Skeletal muscle cell (primary cell): ENCODE data around the gene ABHD1.
"Not testable (repeated sequence)": the region's sequence is repeated elsewhere in the genome, so short reads cannot be mapped to it uniquely, and the experiment has no call there.

Experiments used
- DNase-seq: peaks from one replicate; pipeline ENCODE4 v3.0.0-alpha.2; 2010; ENCODE audit warnings: low read depth
- H3K4me3 ChIP-seq: 2 replicates; pipeline ENCODE4 v1.5.1; 2011; ENCODE audit warnings: low read depth, mild to moderate bottlenecking, control low read depth, low read length, moderate library complexity

ABHD1 gene

GRCh38 chr2:27123302-27124150, at the start of gene ABHD1:
TSS of gene ABHD1 (plus strand) at chr2:27123815. CDS start at chr2:27123949, 134 bp downstream.
- no peak for DNase-seq
- H3K4me3 ChIP-seq: peak within 1 kb of the TSS; percentile 58

GRCh38 chr2:27074738-27075565, 48.7 kb upstream of the ABHD1 start:
- no peak for DNase-seq
- no peak overlapping the region for H3K4me3 ChIP-seq

- not testable (repeated sequence) for DNase-seq, H3K4me3 ChIP-seq
Observed at GRCh38 chr2:27075566-27075871, 48.1 kb upstream of the ABHD1 start.

GRCh38 chr2:27076323-27076722, 47.3 kb upstream of the ABHD1 start:
- no peak for DNase-seq
- H3K4me3 ChIP-seq: no peak overlapping the region

- no peak overlapping the region for H3K4me3 ChIP-seq
- no peak for DNase-seq
Observed at GRCh38 chr2:27077231-27077630, 46.4 kb upstream of the ABHD1 start.

- peak within 1 kb of the TSS; percentile 84 for H3K4me3 ChIP-seq
- DNase-seq: peak; percentile 83
Observed at GRCh38 chr2:27078267-27079194, 45.1 kb upstream of the ABHD1 start, which contains the start of gene EMILIN1. TSS of gene EMILIN1 (plus strand) at chr2:27078615. CDS start at chr2:27079066, 451 bp downstream.

- peak overlapping the region; percentile 84 for H3K4me3 ChIP-seq
- DNase-seq: no peak
Observed at GRCh38 chr2:27079233-27080139, 44.1 kb upstream of the ABHD1 start.

- DNase-seq: no peak
- H3K4me3 ChIP-seq: peak overlapping the region; percentile 84
Observed at GRCh38 chr2:27080140-27080469, 43.5 kb upstream of the ABHD1 start.

- DNase-seq: no peak
- peak overlapping the region; percentile 84 for H3K4me3 ChIP-seq
Observed at GRCh38 chr2:27080603-27080936, 43.0 kb upstream of the ABHD1 start.

- DNase-seq: no peak
- no peak overlapping the region for H3K4me3 ChIP-seq
Observed at GRCh38 chr2:27081984-27082772, 41.4 kb upstream of the ABHD1 start.

GRCh38 chr2:27082773-27083409, 40.7 kb upstream of the ABHD1 start:
- H3K4me3 ChIP-seq: no peak overlapping the region
- no peak for DNase-seq

GRCh38 chr2:27083410-27084296, 40.0 kb upstream of the ABHD1 start:
- DNase-seq: no peak
- no peak overlapping the region for H3K4me3 ChIP-seq

- H3K4me3 ChIP-seq: no peak overlapping the region
Observed at GRCh38 chr2:27084297-27085061, 39.1 kb upstream of the ABHD1 start.

GRCh38 chr2:27085062-27085672, 38.4 kb upstream of the ABHD1 start:
- peak overlapping the region; percentile 52 for H3K4me3 ChIP-seq
- DNase-seq: no peak

More at GRCh38 chr2:27084297-27085061, 39.1 kb upstream of the ABHD1 start:
- no peak for DNase-seq

GRCh38 chr2:27085673-27086089, 37.9 kb upstream of the ABHD1 start:
- DNase-seq: no peak

More at GRCh38 chr2:27085673-27086089, 37.9 kb upstream of the ABHD1 start:
- H3K4me3 ChIP-seq: peak overlapping the region; percentile 52
